GM18868 (cell line): Measurements from ENCODE around the gene CTNNBIP1.
"Not testable (repeated sequence)": the region's sequence is repeated elsewhere in the genome, so short reads cannot be mapped to it uniquely, and the experiment has no call there.

Source experiments
- ATAC-seq: cut with Tn5 transposase; IDR thresholded peaks from one replicate; pipeline ENCODE4 v1.9.1; 2021; ENCODE audit warnings: mild to moderate bottlenecking, moderate library complexity; ENCODE audit not compliant: unreplicated experiment

CTNNBIP1 gene

DNA sequence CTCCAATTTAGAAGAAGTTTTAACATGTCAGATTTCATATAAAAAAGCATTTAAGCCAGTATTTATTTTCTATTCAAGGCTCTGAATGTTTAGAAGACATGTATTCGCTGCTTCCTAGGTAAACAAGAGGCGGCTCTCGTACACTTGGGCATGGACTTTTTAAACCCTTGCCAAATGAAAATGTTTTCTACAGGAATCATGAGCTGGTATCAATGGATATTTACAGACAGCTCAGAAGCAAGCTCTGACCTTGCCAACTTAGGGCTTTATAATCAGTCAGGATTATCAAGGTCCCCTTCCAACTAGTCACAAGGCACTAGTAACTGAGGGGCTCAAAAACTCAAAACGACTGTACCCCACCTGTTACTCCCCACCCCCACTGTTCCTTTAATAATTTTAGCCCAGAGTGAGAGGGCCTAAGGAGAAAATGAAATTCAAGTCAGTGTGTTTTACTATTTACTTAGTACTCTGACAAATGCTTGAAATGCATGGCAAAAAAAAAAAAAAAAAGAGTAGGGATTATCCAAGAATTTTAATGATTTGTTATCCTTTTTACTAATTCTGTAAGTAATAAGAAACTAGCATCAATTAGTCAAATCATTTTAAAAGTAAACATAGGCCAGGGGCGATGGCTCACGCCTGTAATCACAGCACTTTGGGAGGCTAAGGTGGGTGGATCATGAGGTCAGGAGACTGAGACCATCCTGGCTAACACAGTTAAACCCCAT, 98.7 kb downstream of the CTNNBIP1 start:
- no peak for ATAC-seq

DNA sequence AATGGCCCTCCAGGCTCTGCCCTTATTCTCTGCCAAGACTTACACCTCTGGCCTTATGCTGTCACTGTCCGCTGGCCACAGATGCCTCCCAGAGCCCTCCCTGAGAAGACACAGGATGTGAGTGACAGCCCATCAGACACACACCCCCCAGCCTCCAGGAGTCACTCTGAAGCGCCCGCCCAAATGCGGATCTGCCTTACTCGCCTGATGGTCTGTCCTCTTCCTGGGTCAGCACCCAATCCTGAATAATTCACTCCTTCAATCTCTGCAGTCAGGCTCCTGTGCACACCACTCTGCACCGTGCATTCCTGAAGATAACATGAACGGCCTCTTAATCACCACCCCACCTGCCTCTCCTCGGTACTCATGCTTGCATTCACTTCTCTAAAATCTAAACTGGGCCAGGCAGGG, 101.0 kb downstream of the CTNNBIP1 start:
- ATAC-seq, result no peak

DNA sequence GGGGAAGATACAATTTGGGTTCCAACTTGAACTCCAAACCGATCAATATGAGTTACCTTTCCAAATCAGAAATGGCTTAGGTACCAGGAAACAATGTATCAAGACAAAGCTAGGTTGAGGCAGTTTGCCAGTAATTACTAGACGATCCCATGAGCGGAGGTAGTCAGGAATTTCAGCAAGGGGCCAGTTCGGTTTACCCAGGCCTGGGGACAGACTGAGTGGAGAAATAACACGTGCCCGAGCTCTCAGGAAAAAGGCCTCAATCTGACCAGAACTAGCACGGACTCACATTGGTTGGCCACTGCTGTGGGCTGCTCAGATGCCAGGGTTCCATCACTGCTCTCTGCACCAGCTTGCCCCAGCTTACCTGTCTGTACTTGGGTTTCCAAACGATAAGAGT, 101.6 kb downstream of the CTNNBIP1 start:
- no peak for ATAC-seq

DNA sequence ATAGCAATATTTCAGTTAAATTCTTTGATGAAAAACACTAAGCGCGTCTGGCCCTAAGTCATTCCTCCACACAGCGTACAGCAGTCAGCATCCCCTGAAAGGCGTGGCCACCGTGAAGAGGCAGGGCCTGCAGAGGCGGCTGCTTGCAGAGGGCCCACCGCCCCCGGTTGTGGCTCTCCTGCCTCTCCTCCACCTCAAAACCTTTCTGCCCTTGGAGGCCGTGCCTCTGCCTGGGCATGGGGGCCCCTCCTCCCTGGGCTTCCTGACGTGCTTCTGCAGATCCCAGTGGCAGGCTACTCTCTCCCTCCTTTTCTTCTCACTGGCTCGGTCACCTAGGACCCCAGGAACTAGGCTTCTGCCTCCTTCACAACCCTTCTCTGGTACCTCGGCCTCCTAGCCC, 102.5 kb downstream of the CTNNBIP1 start:
- ATAC-seq, result no peak

DNA sequence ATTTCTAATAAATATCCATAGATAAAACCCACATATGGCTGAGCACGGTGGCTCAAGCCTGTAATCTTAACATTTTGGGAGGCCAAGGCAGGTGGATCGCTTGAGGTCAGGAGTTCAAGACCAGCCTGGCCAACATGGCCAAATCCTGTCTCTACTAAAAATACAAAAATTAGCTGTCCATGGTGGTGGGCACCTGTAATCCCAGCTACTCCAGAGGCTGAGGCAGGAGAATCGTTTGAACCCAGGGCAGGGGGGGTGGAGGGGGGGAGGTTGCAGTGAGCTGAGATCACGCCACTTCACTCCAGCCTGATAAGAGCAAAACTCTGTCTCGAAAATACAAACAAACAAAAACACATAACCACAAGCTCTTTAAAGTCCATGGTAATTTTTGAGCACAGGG, 104.1 kb downstream of the CTNNBIP1 start:
- not testable (repeated sequence) for ATAC-seq

DNA sequence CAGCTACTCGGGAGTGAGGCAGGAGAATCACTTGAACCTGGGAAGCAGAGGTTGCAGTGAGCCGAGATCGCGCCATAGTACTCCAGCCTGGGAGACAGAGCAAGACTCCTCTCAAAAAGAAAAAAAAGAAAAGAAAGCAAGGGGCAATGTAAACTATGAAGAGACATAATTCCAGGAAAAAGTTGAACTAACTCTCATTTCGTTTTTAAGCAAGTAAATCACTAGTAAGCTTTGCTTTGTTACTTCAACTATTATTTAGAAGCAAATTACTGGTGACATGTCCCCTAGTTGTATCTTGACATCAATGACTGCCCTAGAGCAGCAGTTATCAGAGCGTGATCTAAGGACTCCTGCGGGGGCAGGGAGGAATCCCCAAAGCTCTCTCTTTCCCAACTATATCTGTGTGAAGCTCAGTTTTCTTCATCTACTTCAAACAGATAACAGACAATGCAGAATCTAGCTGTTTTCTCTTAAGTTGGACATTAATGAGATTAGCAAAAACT, 105.0 kb downstream of the CTNNBIP1 start:
- ATAC-seq, result no peak

DNA sequence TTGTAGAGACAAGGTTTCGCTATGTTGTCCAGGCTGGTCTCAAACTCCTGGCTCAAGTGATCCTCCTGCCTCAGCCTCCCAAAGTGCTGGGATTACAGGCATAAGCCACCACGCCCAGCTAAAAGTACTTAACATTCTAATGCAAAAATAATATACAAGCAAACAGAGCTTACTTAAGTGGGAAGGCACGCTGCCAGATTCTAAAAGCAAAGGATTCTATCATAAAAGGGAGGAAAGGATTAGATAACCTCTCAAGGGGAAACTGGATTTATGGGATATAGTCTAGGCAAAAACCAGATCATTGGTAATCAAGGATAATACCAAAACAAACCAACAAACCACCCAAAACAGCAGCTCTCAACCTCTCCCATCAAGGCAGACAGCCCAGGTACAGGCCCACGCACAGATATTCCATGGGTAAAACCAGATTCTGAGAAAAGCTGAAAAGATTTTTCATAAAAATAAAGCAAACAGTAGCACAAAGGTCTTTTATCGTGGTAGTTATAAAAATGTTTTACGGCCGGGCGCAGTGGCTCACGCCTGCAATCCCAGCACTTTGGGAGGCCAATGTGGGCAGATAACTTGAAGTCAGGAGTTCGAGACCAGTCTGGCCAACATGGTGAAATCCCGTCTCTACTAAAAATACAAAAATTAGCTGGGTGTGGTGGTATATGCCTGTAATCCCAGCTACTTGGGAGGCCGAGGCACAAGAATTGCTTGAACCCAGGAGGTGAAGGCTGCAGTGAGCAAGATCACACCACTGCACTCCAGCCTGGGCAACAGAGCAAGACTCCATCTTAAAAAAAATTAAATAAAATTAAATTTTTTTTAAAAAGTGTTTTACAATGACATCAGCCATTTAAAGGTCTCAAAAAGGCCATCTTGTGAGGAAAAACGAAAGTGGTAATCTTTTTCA, 106.8 kb downstream of the CTNNBIP1 start:
- ATAC-seq, result not testable (repeated sequence)

- ATAC-seq, result no peak
Measured at GRCh38 chr1:9801909-9802308, 108.2 kb downstream of the CTNNBIP1 start.
